ENCODE measurements around the gene MYL11.
"Not testable (repeated sequence)": the region's sequence is repeated elsewhere in the genome, so short reads cannot be mapped to it uniquely, and the experiment has no call there.

MYL11 gene

DNA sequence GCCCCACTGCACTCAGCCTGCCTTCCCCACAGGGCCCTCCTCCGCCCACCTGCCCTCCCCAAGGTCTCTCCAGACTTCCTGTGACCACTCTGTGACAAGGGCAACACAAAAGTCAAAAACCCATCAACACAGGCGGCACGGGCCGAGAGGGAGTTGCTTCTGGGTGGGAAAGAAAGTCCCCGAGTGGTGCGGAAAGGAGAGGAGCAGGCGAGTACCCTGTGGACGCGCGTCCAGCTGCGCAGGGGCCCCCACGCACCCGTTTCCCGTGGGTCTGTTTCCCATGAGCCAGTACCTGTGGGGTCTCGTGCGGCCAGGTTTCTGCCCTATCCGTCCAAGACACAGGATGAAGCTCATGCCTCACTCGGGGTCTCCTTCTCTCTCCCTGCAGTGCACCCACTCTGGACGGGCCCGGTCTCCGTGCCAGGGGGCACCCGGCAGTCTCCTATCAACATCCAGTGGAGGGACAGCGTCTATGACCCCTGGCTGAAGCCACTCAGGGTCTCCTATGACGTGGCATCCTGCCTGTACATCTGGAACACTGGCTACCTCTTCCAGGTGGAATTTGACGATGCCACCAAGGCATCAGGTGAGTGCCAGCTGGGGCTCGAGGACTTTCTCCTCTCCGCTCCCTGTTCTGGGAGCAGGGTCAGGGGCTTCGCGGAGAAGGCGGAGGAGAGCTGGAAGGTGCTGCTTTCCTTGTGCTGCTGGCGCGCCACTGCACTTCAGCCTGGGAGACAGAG is 31.7 kb upstream of the MYL11 start:
- no peak for DNase-seq (ENCODE audit: low read depth in 2 of 2)
- no peak overlapping the region for H3K4me3 ChIP-seq (replicated peaks in 1 of 2; ENCODE audit: low read depth in 2 of 2, low read length in 2 of 2)
- TF ChIP-seq, protein P1, sequence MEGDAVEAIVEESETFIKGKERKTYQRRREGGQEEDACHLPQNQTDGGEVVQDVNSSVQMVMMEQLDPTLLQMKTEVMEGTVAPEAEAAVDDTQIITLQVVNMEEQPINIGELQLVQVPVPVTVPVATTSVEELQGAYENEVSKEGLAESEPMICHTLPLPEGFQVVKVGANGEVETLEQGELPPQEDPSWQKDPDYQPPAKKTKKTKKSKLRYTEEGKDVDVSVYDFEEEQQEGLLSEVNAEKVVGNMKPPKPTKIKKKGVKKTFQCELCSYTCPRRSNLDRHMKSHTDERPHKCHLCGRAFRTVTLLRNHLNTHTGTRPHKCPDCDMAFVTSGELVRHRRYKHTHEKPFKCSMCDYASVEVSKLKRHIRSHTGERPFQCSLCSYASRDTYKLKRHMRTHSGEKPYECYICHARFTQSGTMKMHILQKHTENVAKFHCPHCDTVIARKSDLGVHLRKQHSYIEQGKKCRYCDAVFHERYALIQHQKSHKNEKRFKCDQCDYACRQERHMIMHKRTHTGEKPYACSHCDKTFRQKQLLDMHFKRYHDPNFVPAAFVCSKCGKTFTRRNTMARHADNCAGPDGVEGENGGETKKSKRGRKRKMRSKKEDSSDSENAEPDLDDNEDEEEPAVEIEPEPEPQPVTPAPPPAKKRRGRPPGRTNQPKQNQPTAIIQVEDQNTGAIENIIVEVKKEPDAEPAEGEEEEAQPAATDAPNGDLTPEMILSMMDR (IDR thresholded peaks at IDR 0.05; ENCODE audit: low read depth, low read length) = no peak

DNA sequence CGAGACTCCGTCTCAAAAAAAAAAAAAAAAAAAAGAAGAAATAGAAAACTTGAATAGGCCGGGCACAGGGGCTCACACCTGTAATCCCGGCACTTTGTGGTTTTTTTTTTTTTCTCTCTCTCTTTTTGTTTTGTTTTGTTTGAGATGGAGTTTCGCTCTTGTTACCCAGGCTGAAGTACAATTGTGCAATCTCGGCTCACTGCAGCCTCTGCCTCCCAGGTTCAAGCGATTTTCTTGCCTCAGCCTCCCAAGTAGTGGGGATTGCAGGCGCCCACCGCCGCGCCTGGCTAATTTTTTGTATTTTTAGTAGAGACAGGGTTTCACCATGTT is 31.1 kb upstream of the MYL11 start:
- DNase-seq (ENCODE audit: low read depth in 2 of 2); H3K4me3 ChIP-seq (replicated peaks in 1 of 2; ENCODE audit: low read depth in 2 of 2, low read length in 2 of 2): not testable (repeated sequence)

DNA sequence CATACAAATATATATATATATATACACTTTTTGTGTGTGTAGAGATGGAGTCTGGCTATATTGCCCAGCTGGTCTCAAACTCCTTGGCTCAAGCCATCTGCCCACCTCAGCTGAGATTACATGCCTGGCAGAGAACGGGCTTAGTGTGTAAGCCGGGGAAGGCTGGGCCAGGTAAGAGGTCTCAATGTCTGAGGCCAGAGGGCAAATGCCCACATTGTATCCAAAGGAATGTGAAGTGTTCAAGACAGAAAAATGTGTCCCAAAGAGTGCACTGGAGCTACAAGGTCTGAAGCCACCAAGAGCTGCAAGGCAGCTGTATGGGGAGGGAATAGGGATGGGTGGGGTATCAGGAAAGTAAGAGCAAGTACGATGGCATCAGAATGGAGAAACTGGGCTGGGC is 28.3 kb upstream of the MYL11 start:
- no peak for DNase-seq (ENCODE audit: low read depth in 2 of 2)
- TF ChIP-seq, protein P1 (IDR thresholded peaks at IDR 0.05; ENCODE audit: low read depth, low read length) = no peak
- H3K4me3 ChIP-seq (replicated peaks in 1 of 2; ENCODE audit: low read depth in 2 of 2, low read length in 2 of 2) = no peak overlapping the region

DNA sequence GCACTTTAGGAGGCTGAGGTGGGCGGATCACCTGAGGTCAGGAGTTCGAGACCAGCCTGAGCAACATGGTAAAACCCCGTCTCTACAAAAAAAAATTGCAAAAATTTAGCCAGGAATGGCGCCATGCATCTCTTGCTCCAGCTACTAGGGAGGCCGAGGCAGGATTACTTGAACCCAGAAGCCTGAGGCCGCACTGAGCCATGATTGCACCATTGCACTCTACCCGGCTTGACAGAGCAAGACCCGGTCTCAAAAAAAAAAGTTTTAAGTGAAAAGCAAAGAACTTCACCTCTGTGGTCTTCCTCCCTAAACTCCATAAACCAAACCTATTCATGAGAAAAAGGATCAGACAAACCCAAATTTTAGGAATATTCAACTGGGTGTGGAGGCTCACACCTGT is 26.5 kb upstream of the MYL11 start:
- H3K4me3 ChIP-seq (replicated peaks in 1 of 2; ENCODE audit: low read depth in 2 of 2, low read length in 2 of 2) = no peak overlapping the region
- TF ChIP-seq, protein P1 (IDR thresholded peaks at IDR 0.05; ENCODE audit: low read depth, low read length) = no peak
- DNase-seq (ENCODE audit: low read depth in 2 of 2) = no peak

DNA sequence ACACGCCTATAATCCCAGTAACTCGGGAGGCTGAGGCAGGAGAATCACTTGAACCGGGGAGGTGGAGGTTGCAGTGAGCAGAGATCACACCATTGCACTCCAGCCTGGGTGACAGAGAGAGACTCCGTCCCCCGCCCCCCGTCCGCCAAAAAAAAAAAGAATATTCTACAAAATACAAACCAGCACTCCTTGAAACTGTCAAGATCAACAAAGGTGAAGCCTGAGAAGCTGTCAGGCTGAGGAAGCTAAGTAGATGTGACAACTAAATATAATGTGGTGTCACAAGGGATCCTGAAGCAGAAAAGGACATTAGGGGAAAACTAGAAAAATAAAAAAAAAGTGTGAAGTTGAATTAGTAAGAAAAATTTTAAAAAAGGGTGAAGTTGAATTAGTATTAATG is 25.7 kb upstream of the MYL11 start:
- H3K4me3 ChIP-seq (replicated peaks in 1 of 2; ENCODE audit: low read depth in 2 of 2, low read length in 2 of 2) = no peak overlapping the region
- no peak for DNase-seq (ENCODE audit: low read depth in 2 of 2)
- TF ChIP-seq, protein P1 (IDR thresholded peaks at IDR 0.05; ENCODE audit: low read depth, low read length) = no peak

DNA sequence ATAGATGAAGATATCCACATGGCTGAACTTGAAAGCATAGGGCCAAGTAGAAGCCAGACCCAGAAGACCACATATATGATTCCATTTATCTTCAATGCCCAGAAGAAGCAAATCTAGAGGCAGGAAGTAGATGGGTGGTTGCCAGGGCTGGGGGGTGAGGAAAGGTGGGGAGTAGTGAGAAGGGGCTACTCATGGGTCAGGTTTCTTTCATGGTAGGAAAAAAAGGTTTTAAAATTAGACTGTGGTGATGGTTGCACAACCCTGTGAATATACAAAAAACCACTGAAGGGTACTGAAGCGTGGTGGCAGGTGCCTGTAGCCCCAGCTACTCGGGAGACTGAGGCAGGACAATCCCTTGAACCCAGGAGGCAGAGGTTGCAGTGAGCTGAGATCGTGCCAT is 24.9 kb upstream of the MYL11 start:
- TF ChIP-seq, protein P1 (IDR thresholded peaks at IDR 0.05; ENCODE audit: low read depth, low read length) = no peak
- no peak for DNase-seq (ENCODE audit: low read depth in 2 of 2)
- no peak overlapping the region for H3K4me3 ChIP-seq (replicated peaks in 1 of 2; ENCODE audit: low read depth in 2 of 2, low read length in 2 of 2)

DNA sequence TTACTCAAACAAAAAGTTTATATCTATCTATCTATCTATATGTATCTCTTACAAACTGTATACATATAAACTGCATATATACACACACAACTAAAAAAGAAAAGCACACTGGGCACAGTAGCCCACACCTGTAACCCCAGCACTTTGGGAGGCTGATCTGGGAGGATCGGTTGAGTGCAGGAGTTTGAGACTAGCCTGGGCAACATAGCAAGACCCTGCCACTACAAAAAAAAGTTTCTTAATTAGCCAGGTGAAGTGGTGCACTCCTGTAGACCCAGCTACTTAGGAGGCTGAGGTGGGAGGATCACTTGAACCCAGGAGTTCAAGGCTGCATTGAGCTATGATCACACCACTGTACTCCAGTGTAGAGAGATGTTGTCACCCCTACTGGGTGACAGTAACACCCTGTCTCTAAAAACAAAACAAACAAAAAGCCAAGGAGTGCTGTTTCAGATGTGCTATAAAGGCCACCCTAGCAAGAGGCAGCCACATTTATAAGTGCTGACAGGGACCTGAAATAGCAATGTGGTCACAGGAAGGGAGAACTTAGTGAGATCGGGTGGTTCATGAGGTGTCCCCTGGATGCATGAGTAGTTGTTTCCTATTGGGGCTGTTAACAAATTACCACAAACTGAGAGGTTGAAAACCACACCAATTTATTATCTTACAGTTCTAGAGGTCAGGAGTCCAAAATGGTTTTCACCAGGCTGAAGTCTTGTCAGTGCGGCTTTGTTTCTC is 24.3 kb upstream of the MYL11 start:
- TF ChIP-seq, protein P1 (IDR thresholded peaks at IDR 0.05; ENCODE audit: low read depth, low read length) = no peak
- H3K4me3 ChIP-seq (replicated peaks in 1 of 2; ENCODE audit: low read depth in 2 of 2, low read length in 2 of 2) = no peak overlapping the region
- DNase-seq (ENCODE audit: low read depth in 2 of 2) = no peak

Measured in cardiac fibroblast (primary cell).